ENCODE results near the gene GMPR2.

Gene GMPR2

DNA sequence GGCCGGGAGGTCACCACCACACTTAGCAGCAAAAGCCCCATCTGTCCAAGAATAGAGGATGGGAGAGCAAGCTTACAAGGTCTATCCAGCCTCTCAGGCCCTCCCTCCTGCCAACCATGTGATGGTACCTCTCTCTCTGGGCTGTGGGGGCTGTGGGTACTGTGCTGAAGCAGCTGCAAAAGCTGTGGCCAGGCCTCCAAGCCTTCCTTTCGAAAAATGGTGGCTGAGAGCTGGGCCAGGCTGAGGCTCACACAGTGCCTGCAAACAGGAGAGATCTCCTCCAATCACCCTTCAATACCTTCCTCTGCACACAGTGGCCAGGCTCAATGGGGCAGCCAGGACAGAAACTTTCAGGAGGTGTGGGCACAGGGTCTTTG lies 45.2 kb upstream of the GMPR2 start:
- TF ChIP-seq, protein P1, sequence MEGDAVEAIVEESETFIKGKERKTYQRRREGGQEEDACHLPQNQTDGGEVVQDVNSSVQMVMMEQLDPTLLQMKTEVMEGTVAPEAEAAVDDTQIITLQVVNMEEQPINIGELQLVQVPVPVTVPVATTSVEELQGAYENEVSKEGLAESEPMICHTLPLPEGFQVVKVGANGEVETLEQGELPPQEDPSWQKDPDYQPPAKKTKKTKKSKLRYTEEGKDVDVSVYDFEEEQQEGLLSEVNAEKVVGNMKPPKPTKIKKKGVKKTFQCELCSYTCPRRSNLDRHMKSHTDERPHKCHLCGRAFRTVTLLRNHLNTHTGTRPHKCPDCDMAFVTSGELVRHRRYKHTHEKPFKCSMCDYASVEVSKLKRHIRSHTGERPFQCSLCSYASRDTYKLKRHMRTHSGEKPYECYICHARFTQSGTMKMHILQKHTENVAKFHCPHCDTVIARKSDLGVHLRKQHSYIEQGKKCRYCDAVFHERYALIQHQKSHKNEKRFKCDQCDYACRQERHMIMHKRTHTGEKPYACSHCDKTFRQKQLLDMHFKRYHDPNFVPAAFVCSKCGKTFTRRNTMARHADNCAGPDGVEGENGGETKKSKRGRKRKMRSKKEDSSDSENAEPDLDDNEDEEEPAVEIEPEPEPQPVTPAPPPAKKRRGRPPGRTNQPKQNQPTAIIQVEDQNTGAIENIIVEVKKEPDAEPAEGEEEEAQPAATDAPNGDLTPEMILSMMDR (conservative IDR thresholded peaks at IDR 0.05; ENCODE audit: low read depth, low read length): no peak
- peak overlapping the region; percentile 81 for H3K4me3 ChIP-seq (ENCODE audit: low read depth, low read length)
- no peak for DNase-seq (ENCODE audit: low read depth)

DNA sequence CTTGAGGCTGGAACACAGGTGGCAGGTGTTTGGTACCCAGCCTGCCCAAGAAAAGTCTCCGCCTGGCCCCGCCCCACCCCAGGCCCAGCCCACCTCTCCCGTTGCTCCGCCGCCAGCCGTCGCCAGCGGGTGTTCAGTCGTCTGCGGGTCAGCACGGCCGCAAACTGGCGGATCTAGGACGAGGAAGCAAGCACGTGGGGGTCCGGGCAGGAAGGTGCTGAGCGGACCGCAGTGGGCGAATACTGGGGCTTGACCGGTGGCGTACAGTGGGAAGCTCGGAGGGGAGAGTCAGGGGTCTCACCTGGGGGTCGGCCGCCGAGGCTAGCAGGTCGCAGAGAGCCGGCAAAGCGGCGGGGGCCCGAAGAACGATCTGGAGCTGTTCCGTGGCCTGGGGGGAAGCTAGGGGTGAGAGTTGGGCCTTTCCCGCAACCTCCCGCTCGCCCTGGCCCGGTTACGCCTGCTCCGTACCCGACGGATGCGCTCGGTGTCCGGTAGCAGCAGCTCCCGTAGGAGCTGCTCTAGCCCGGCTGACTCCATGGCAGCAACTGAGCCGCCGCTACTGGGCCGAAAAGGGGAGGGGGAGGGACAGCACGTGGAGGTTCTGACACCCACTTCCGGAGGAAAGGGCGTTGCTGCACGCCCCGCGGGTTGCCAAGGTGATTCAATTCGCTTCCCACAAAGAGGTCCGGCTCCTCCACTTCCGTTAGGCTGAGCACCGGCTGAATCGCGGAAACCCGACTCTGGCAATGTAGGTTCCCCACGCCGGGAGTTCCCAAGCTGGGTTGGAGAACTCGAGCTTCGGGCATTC lies 44.3 kb upstream of the GMPR2 start, which contains the start of gene IPO4:
Gene IPO4 (minus strand): TSS at position 566 of the 808 bp plus-strand sequence. CDS start 29 bp downstream, at position 537.
- TF ChIP-seq, protein P1 (conservative IDR thresholded peaks at IDR 0.05; ENCODE audit: low read depth, low read length): no peak
- peak; percentile 99 for DNase-seq (ENCODE audit: low read depth)
- peak within 1 kb of the TSS; percentile 81 for H3K4me3 ChIP-seq (ENCODE audit: low read depth, low read length)

DNA sequence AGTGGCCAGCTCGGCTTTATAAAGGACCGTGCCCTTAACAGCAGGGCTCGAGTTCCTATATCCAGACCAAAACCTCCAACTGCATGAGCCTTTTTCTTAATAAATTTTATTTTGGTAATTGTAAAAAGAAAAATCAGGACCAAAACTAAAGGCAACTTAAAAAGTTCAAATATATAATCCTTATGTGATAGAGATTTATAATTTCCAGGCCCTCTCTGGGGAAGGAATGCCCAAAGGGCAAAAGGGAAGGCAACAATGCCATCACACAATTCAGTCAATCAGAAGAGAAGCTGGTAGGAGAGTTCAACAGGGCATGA lies 43.7 kb upstream of the GMPR2 start:
- peak overlapping the region; percentile 41 for H3K4me3 ChIP-seq (ENCODE audit: low read depth, low read length)
- no peak for DNase-seq (ENCODE audit: low read depth)
- TF ChIP-seq, protein P1 (conservative IDR thresholded peaks at IDR 0.05; ENCODE audit: low read depth, low read length): no peak

DNA sequence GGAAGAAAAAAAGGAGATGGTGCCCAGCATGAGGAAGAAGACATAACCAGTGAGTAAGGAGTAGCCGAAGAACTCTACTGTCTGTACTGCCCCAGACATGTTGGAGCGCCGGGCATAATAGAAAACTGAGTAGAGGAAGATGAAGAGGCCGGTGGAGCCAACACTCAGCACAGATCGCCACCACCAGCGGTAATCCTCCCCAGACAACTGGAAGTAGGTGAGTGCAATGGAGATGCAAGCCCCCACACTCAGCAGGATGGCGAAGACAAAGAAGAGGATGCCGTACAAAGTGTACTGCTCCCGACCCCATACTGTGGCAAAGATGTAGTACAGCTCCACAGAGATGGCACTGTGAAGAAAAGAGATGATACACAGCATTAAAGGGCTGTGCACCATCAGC lies 43.3 kb upstream of the GMPR2 start:
- TF ChIP-seq, protein P1 (conservative IDR thresholded peaks at IDR 0.05; ENCODE audit: low read depth, low read length): no peak
- H3K4me3 ChIP-seq (ENCODE audit: low read depth, low read length): no peak overlapping the region
- DNase-seq (ENCODE audit: low read depth): no peak

DNA sequence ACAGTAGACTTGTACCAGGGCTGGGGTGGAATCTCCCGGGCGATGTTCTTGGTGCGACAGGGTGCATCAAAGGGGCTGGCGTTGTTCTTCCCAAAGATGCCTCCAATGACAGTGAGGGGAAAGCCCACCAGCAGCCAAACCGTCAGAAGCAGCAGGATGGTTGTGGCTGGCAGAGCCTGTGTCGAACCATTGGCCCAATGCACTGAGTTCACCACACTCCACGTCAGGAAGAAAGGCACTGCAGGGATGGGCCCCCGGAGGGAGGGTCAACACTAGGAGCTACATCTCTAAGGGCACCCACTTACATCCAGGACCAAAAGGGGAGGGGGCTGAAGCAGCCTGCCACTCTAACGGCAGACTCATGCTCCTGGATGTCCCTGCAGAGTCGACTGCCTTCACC lies 42.3 kb upstream of the GMPR2 start:
- no peak overlapping the region for H3K4me3 ChIP-seq (ENCODE audit: low read depth, low read length)
- DNase-seq (ENCODE audit: low read depth): no peak
- TF ChIP-seq, protein P1 (conservative IDR thresholded peaks at IDR 0.05; ENCODE audit: low read depth, low read length): no peak

DNA sequence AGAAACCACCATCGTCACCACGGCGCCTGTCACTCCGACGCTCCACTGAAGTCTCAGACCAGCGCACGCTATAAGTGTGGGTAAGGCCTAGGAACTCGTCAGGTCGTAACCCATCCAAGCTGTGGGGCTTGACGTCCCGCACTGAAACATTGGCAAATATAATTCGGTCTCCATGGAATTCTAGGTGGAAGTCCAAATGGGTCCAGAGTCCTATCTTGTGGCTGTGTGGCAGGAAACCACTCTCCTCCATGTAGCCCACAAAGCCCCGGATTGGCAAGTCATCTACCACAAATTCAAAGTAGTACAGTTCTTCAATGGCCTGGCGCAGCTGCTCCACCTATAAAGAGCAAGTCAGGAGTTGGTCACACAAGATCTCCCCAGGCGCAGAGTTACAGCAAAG lies 39.8 kb upstream of the GMPR2 start:
- no peak for DNase-seq (ENCODE audit: low read depth)
- no peak overlapping the region for H3K4me3 ChIP-seq (ENCODE audit: low read depth, low read length)
- TF ChIP-seq, protein P1 (conservative IDR thresholded peaks at IDR 0.05; ENCODE audit: low read depth, low read length): no peak

Data from choroid plexus epithelial cell (primary cell).